ENCODE data around the gene KCNQ1. TPM values are rescaled to one million over a fixed set of nuclear protein-coding genes. Genes with fewer than 3 reads are reported as not detected.

Gene KCNQ1
- total RNA-seq, 1 donor from 2014 or later = 10.7 TPM

DNA sequence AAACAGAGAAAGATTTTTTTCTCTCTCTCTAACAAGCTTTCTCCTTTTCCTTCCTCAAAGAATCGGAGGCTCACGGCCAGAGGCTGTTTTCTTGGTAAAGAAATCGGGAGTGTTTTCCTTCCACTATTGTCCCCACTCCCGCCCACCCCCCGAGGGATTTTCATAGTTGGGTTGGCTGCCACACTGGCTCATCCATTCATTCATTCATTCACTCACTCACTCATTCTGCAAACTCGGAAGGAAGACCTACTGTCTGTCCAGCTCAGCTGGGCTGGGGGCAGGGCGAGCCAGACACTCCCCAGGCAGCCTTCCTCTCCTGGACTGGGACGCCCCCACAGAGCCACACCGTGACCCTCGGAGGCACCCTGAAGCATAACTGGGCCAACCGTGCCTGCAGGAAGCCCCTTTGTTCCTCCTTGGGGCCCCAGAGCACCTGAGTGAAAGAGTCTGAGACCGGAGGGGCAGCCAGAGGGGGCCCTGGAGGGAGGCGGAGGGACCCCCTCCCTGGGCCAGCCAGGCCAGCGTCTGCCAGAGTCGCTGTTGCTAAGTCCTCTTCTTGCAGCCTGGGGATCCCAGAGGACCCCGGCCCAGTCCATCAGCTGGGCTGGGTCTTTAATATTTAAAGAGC lies 423.8 kb downstream of the KCNQ1 start:
- DNase-seq (ENCODE audit: low spot score) = no peak

DNA sequence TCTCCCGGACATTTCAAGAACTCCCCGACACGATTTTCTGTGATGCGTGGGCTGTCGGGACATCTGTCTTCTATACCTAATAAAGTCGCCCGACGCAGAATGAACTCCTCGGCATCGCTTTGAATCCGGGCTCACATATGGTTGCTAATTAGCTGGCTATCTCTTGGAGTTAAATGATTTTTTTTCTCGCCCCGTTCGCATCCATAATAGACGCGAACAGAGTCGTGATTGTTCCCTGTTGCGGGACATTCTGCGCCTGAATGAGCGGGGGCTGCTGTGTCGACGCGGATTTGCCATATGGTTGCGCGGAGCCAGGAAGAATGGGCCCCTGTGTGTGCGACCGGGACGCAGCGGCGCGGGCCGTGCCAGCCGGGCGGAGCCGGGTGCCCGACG lies 424.3 kb downstream of the KCNQ1 start:
- no peak for DNase-seq (ENCODE audit: low spot score)

DNA sequence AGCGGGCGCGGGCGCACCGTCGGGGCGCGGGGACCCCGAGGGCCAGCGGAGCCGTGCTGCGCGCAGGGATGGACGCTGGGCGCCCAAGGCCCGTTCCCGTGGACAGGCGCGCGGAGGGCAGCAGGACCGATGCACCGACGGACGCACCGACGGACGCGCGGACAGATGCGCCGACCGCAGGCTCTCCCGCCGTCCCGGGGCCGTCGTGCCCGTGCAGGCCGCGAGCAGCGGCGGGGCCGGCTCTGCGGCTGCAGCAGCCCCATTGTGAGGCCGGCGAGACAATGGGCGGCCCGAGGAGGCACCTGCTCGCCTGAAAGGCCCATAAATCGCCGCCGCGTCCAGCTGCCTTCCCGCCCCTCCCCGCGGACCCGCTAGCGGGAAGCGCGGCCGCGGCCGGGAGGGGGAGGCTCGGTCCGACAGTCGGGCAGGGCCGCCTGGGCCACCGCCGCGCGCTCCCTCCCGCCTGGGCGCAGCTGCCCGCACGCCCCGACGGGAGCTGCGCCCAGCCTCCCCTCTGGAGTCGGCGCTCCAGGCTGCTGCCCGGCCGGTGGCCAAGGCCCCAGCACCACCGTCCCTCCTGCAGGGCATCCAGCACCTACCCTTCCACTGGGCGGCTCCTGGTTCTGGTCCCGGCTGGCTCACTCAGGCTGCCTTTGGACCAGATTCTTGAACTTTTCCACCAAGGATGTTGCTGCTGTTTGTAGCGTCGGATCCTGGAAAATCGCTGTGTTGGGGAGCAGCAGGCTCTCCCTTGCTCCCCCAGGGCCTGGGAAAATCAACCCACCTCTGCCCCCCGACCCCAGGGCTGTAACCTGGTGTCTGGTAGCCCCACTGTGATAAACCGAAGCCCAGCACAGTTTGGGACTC lies 425.0 kb downstream of the KCNQ1 start:
- DNase-seq (ENCODE audit: low spot score) = no peak

DNA sequence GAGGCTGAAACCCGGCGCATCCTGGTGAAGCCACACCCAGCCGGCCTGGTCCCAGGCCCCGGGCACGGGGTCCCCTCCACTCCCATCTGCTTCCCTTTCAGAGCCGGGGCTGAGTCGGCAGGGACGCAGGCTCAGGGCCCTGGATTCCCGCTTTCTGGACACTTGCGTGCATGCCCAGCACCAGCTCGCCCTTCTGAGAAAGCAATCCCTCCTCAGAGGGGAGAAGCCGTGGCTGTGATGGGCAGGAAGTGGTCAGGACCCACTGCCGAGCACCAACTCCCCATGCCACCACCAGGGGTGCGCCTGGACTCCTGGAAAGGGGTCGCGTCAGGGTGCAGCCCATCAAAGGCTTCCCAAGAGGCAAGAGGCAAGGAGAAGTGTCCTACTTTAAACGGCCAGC lies 425.7 kb downstream of the KCNQ1 start:
- no peak for DNase-seq (ENCODE audit: low spot score)

DNA sequence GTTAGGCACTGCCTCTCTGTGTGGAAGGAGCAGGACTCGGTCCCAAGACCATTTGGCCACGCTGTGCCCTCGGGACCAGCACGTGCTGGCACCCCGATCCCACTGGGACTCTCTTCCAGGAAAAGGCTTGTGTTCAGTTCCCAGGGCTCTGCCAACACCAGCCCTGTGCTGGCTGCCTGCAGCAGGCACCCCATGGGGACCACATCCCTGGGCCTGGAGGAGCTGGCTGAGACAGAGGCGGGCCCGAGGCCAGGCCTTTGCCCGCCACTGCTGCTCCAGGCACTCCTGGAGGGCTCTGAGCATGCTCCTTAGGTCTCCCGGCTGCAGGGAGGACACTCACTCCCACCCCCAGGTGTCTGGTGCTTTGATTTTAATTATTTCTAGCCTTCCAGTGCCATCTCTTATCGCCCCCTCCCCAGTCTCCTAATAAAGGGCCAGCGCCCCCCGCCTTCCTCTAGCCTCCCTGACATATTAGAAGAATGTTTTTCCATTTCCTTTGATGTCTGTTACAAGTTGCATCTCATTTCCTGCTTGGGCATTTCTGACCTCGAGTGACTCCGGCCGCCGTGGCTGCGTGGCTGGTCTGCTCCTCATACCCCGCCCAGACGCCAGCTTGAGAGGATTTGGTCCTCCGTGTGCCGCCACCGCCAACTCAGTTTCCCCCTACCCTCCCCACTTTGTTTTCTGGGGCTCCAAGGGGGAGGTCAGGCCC lies 426.3 kb downstream of the KCNQ1 start:
- no peak for DNase-seq (ENCODE audit: low spot score)

DNA sequence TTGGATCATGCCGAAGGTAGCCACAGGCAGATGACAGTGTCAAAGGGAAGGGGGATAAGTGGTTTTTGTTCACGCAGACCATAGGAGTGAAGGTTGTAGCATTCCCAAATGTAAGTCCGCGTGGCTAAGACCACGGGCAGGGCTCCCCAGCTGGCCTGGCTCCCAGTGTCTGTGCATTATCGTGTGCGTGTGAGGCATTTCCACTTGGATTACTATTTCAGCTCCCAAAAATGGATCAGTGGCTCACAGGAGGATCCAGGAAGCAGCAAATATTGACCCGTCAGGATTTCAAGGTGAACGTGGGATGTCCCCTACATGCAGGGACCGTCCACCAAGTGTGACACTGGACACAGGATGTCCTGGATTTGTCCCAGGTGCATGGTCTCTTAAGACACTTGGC lies 430.2 kb downstream of the KCNQ1 start:
- no peak for DNase-seq (ENCODE audit: low spot score)

DNA sequence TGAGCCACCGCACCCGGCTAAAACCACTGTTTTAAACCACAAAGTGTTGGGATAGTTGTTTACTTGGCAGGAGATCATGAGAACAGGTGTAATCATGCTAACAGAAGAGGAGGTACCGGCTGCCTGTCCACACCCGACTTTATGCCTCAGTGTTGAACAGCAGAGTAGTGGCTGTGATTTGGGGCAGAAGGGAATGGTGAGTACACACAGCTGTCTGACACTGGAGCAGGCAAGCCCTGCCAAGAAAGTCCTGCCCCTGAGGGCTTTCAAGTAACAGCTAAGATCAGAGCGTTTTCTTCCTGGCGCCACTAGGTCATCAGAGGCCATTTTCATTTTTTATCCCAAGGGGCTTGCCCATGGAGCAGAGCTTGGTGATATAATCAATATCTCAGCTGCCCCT lies 432.7 kb downstream of the KCNQ1 start:
- DNase-seq (ENCODE audit: low spot score) = no peak

DNA sequence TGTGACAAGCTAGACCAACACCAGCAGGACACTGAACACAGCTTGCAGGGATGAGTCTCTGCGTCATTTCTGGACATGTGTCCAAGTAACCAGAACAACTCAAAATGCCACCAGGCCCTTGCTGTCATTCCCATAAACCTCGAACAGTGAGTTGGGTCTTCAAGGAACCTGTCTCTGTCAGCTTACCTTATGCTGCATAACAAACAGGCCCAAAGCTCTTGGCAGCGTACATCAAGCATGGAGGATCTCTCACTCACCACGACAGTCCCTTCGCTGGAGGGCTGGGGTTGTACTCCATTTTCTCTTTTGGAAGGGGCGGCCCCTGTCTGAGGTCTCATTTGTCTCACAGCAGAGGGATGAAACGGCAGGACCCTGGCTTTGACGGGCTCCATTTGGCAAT lies 434.0 kb downstream of the KCNQ1 start:
- no peak for DNase-seq (ENCODE audit: low spot score)

DNA sequence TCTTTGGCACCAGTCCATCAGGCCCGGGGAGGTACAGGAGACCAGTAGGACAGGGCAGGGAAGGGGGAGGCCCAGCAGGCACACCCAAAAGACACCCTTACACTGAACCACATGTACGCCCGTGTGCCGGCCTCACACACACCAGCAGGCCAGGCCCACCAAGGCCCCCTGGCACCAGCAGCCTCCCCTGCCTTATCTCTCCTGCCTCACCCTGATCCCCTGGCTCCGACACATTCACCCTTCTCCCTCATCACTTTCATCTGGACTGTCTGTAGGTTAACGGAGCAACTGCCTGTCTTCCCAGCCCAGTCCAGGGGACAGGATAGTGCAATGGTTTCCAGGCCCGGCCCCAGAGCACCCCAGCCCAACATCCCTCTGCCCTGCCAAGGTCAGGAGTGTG lies 435.8 kb downstream of the KCNQ1 start:
- no peak for DNase-seq (ENCODE audit: low spot score)

DNA sequence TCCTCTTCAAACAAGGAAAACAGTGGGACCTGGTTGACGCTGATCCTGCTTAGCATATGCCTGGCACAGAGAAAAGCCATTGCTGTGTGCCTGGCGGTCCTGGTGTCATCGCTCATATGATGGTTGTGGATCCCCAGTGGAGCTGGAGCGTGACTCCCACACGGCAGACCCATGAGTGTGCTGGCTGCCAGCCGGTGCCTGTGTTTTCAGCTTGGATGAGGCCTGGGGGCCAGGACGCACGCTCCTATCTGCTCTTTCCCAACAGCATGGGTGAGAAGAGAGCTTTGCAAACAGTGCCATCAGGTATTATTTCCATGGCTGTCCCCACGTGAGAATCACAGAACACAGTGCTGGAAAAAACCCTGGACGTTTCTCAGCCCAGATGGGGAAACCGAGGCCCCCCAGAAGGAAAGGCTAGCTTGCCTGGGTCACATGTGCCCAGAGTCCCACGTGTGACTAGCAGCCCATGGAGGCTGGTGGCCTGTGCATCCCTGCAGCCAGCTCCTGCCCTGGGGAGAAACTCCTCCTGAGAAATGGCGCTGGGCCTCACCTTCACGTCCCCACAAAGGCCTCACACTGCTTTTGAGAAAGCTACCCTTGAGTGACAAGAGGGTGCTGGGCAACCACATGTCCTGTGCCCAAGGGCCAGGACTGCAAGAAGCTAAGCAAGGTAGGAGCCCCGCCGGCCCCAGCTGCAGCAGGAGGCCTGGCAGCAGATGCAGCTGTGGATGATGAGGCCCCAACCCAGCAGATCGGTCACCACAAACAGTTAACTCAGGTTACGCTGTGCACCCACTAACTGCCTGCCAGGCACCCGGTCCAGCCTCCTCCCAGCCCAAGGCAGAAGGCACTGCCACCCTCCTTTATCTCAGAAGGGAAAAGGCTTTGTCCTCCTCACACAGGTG lies 436.5 kb downstream of the KCNQ1 start:
- DNase-seq (ENCODE audit: low spot score) = no peak

DNA sequence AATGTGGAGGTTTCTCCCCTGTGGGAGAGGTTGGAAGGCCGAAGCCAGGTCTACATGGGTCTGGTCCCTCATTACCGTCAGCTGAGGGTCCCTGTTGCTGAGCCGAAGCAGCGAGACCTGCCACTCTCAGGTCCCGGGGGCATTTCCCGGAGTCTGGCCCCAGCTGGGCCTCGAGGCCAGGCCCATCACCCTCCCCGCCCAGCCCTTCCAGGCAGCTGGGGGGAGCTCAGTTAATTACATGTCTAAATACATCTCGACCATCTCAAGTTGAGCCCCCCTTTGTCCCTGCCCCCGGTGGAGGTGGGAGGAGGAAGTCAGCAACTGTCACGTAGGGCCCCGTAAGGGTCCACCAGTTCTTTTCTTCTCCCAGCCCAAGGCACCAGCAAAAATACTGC lies 437.2 kb downstream of the KCNQ1 start:
- no peak for DNase-seq (ENCODE audit: low spot score)

DNA sequence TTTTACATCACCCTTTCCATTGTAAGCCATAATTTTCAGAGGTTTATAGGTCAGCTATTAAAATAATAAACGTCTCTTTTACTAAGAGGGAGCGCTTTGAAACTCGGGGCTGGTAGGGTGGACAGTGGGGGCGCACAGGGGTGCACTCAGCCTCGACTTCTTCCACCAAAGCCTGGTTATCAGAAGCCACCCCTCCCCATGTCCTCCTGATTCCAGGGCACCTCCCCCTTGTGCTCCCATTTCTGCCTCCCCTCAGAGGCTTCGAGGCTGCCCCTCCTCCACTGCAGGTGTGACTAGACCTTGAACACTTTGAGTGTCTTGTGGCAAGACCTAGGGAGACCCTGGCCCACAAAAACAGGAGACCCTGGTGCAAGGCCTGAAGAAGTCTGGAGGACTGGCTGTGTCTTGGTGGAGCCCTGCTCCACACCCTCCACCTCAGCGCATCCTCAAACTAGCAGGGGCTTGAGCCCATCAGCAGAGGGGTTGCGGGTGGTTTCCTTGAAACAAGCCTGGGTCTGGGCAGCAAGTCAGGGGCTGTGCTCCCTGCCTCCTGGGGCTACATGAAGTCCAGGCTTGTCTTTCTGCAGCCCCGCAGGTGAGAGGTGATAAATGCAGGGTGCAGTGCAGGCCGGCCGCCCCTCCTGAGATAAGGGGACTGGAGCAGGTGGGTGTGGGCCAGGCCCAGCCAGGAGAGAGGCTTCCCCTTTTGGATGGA lies 437.7 kb downstream of the KCNQ1 start:
- no peak for DNase-seq (ENCODE audit: low spot score)

DNA sequence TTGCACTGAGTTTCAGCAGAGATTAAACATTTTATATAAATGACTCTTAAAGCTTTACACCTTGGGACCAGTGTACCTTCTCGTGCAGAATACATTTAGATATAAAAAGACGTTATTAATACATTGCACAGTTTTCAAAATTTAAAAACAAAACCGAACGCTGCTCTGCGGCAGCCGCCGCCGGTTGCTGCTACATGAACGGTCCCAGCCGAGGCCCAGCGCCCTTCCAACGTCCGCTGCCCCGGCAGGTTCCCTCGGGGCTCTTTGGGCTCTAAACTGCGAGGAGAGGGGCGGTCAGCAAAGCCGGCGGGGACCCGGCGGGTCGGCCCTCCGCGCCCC lies 438.8 kb downstream of the KCNQ1 start:
- no peak for DNase-seq (ENCODE audit: low spot score)

DNA sequence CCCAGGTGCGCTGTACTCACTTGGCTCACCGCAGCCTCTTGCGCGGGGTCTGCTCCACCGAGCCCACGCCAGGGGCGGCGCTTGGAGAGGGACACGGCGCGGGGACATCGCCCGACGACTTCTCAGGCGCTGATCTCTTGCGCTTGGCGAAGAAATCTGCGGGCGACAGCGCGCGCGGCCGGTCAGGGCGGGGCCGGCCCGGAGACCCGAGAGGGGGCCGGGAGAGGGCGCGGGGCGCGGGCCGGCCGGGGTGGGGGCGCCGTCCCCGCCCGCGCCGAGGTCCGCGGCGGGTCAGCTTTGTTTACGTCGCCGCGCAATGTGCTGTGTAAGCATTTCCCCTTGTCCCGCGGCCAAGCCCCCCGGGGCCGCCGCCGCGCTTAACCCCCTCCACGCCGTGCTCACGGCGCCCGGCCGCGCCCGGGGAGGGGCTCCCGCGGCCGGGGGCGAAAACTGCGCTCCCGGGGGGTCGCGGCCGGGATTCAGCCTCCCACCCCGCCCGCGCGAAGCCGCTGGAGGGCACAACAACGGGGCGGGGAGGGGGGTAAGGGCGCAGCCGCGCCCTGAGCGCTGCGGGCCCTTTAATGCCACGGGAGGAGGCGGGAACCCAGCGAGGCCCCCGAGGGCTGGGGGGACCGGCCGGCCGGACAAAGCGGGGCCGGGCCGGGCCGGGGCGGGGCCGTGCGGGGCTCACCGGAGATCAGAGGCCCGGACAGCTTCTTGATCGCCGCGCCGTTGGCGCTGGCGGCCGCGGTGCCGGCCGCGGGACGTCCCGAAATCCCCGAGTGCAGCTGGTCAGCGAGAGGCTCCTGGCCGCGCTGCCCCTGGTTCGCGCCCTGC lies 439.4 kb downstream of the KCNQ1 start:
- no peak for DNase-seq (ENCODE audit: low spot score)

DNA sequence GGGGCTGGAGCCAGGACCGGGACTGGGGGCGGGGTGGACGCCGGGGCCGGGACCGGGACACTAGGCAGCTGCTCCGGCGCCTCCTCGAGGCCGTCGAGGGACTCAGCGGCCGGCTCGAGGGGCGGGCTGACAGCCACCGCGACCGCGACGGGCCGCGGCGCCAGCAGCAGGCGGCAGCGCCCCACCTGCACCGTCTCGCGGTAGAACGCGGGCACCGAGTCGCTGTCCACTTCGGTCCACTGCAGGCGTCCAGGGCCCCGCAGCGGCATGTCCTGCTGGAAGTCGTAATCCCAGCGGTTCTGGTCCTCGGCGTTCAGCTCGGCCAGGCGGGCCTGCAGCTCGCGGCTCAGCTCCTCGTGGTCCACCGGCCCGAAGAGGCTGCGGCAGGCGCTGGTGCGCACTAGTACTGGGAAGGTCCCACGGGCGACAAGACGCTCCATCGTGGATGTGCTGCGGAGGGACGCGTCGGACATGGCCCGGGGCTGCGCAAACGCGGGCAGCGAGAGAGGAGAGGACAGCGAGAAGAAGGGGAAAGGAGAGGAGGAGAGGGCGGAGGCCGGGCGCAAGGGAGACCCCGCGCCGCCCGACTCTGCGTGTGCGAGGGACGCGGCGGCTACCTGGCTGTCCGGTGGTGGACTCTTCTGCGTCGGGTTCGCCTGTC lies 440.3 kb downstream of the KCNQ1 start:
- DNase-seq (ENCODE audit: low spot score) = no peak

DNA sequence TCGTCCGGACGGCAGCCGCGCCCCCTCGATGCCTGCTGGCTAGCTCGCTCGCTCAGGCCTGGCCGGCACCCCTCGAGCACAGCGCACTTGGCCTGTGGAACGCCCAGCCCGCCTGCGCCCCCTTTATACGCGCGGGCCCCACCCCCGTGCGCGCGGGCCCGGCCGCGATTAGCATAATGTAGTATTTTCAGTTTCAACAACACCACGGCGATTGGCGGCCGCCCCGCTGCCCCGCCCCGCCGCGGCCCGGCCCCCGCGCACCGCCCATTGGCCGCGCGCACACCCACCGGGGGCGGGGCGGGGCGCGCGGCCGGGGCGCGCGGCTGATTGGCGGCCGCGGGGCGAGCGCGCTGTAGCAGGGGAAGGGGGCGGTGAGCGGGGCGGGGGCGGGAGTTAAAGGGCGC lies 440.9 kb downstream of the KCNQ1 start, which contains the start of gene CDKN1C:
TSS of gene CDKN1C (minus strand) at position 98 of the 404 bp plus-strand sequence. CDS start 319 bp downstream, outside the sequence.
- DNase-seq (ENCODE audit: low spot score) = peak; percentile 95

DNA sequence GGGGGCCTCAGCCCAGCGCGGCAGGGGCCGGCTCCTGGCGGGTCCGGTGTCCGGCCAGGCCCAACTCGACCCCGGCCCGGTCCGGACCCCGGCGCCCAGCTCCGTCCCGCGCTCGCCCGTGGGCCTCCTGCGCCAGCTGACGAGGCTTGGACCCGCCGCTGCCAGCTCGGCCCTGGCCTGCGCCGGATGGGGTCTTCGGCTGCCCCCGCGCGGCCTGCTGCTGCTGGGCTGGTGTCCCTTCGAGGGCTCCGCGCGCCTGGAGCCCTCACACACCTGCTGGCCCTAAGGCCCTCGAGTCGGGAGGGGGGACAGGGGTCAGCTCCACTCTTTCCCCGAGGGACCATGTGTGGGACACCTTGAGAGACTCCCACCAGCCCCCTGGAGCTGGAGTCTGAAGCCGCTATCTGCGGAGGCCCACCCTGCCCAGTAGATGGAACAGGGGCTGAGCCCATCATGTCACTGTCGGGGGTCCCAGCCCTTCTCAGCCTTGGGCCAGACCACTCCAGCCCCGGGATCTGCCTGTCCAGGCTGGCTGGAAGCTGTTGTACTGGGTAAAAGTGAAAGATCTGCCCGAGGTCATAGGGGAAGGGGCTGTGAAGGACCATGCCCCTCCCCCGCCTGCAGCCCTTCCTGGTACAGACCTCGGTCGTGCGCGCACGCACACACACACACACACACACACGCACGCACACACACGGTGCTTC lies 441.5 kb downstream of the KCNQ1 start:
- no peak for DNase-seq (ENCODE audit: low spot score)

DNA sequence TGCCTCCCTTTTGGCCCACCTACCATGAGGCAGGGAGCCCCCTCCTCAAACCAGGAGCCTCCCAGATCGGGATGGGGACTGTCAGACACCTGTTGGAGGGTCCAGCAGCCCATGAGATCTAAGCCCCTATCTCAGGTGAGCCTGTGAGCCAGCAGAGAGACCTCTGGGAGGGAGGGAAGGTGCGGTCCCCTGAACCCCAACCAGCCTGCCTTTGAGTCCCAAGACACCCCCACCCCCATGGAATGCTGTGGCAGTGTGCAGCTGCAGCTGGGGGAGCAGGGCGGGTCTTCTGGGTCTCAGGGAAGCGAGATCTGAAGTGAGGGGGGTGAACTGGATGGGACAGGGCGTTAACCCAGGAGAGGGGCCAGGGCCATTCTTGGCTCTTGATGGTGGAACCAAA lies 442.1 kb downstream of the KCNQ1 start:
- DNase-seq (ENCODE audit: low spot score) = no peak
